DOHH2 (cell line): ENCODE data around the gene ROCK2.

ENCODE experiments used
- H3F3A ChIP-seq: fragments of 200-600 bp; sonication (generic), shearing (Covaris generic); 2 replicates; pipeline ENCODE4 v1.6.0; 2016; ENCODE audit warnings: antibody characterized with exemption, mild to moderate bottlenecking; ENCODE audit not compliant: control insufficient read depth, insufficient read depth
- H3K27ac ChIP-seq: fragments of 200-600 bp; sonication (generic); 2 replicates; pipeline ENCODE4 v1.5.1; 2014; ENCODE audit warnings: low read depth, mild to moderate bottlenecking, low read length, moderate library complexity
- H3K27me3 ChIP-seq: fragments of 200-600 bp; sonication (generic); 2 replicates; pipeline ENCODE4 v1.6.1; 2014; ENCODE audit warnings: mild to moderate bottlenecking, low read length, mixed read lengths; ENCODE audit not compliant: control insufficient read depth
- H3K36me3 ChIP-seq: fragments of 200-600 bp; sonication (generic); 2 replicates; pipeline ENCODE4 v1.6.1; 2014; ENCODE audit warnings: mild to moderate bottlenecking, low read length, moderate library complexity, mixed read lengths; ENCODE audit not compliant: control insufficient read depth
- H3K4me1 ChIP-seq: fragments of 200-600 bp; sonication (generic); 2 replicates; pipeline ENCODE4 v1.6.1; 2014; ENCODE audit warnings: mild to moderate bottlenecking, low read length, mixed read lengths; ENCODE audit not compliant: control insufficient read depth
- H3K4me2 ChIP-seq: fragments of 200-600 bp; sonication (generic); 2 replicates; pipeline ENCODE4 v1.6.0; 2014; ENCODE audit warnings: mild to moderate bottlenecking, low read length, moderate library complexity
- H3K4me3 ChIP-seq: fragments of 200-600 bp; sonication (generic); 2 replicates; pipeline ENCODE4 v1.5.1; 2014; ENCODE audit warnings: mild to moderate bottlenecking, low read length, mixed read lengths
- H3K79me2 ChIP-seq: fragments of 200-600 bp; sonication (generic); 2 replicates; pipeline ENCODE4 v1.6.1; 2014; ENCODE audit warnings: mild to moderate bottlenecking, low read length, mixed read lengths; ENCODE audit not compliant: control insufficient read depth
- H3K9me2 ChIP-seq: fragments of 200-600 bp; sonication (generic); replicated peaks from 2 replicates; pipeline ENCODE4 v1.6.1; 2014; ENCODE audit warnings: mild to moderate bottlenecking, low read length, mixed read lengths; ENCODE audit not compliant: control insufficient read depth
- H3K9me3 ChIP-seq: fragments of 200-600 bp; sonication (generic); 2 replicates; pipeline ENCODE4 v1.6.1; 2014; ENCODE audit warnings: antibody characterized with exemption, low read length, mixed read lengths; ENCODE audit not compliant: control insufficient read depth, insufficient read depth
- H4K20me1 ChIP-seq: fragments of 200-600 bp; sonication (generic); 2 replicates; pipeline ENCODE4 v1.6.0; 2014; ENCODE audit warnings: low read depth, mild to moderate bottlenecking, antibody characterized with exemption, low read length, moderate library complexity; ENCODE audit not compliant: control insufficient read depth, insufficient read depth
- EZH2phosphoT487 ChIP-seq: fragments of 200-600 bp; sonication (generic); IDR thresholded peaks from 2 replicates; pipeline ENCODE4 v1.6.1; 2017; ENCODE audit warnings: borderline replicate concordance, mild to moderate bottlenecking, antibody characterized with exemption, low read length, moderate library complexity, mixed read lengths
- TF ChIP-seq, protein P1 (sequence below): fragments of 200-600 bp; sonication (generic); IDR thresholded peaks from one replicate; pipeline ENCODE4 v1.5.1; 2014; ENCODE audit warnings: antibody characterized with exemption, mild to moderate bottlenecking, low read depth, low read length; ENCODE audit not compliant: poor library complexity, severe bottlenecking

Gene ROCK2

DNA sequence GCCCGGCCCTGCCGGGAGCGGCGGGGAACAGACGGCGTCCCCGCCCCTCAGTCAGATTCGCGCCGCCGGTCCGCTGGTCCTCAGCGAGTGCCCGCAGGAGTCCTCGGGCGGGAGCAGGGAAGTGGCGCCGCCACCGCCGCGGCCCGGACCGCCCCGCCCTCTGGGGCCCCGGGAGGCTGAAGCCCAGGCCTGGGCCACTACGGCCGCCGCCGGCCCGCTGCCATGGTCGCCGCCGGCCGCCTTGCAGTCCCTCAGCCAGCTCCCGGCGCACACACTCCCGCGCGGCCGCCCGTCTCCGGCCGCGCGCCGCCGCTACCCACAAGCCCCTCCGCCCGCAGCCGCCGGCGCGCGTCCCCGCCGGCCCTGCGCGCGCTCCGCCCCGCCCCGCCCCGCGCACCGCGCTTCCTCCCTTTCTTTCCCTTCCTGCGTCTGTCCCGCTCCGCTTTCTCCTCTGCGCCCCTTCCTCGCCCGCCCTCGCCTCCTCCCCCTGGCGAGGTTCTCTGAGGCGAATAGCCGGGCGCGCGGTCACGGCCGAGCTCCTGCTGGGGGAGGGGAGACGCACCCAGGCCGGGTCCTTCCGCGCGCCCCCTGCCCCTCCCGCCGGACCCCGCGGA, at the start of gene ROCK2:
TSS of gene ROCK2 (minus strand) at position 295 of the 614 bp plus-strand sequence. CDS start 500 bp downstream, outside the sequence.
- Histone ChIP-seq H3K9me3 (no peaks in the 10 kb centered on the region), H3K27ac (peak within 1 kb of the TSS; percentile 67), H3K4me3 (peak within 1 kb of the TSS; percentile 99), H3K79me2 (peaks cover 49% of the 10 kb centered on the region), H3F3A (peaks cover 25% of the 10 kb centered on the region), H3K9me2 (no peaks in the 10 kb centered on the region), H3K4me2 (peak within 1 kb of the TSS; percentile 91), H3K4me1 (peaks cover 44% of the 10 kb centered on the region), H3K27me3 (no peaks in the 10 kb centered on the region), H3K36me3 (peaks cover 16% of the 10 kb centered on the region), H4K20me1 (peaks cover 23% of the 10 kb centered on the region)
- TF ChIP-seq EZH2phosphoT487 = no peak
- TF ChIP-seq, protein P1, sequence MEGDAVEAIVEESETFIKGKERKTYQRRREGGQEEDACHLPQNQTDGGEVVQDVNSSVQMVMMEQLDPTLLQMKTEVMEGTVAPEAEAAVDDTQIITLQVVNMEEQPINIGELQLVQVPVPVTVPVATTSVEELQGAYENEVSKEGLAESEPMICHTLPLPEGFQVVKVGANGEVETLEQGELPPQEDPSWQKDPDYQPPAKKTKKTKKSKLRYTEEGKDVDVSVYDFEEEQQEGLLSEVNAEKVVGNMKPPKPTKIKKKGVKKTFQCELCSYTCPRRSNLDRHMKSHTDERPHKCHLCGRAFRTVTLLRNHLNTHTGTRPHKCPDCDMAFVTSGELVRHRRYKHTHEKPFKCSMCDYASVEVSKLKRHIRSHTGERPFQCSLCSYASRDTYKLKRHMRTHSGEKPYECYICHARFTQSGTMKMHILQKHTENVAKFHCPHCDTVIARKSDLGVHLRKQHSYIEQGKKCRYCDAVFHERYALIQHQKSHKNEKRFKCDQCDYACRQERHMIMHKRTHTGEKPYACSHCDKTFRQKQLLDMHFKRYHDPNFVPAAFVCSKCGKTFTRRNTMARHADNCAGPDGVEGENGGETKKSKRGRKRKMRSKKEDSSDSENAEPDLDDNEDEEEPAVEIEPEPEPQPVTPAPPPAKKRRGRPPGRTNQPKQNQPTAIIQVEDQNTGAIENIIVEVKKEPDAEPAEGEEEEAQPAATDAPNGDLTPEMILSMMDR = no peak

DNA sequence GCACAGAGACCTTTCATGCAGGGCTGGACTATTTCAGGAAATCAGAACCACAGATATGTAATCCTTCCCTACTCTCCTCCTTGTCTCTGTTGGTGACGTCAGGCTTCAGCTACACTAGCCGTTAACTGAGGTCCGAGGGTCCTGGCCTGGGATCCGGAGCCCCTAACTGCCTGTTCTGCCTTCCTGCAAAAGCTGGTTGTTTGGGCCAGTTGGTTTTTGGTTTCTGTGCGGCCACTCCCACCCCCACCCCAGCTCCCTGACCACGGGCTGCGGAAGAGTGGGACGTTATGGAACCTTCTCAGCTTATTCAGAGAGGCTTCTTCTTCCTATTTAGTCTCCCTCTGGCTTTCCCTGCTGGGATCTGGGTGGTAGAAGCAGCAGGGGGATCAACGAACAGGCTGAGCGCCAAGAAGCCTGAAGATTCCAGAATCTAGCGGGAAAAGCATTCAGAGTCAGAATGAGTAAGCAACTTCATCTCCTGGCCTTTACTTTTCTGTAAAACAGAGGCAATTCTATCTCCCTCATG, 49.3 kb upstream of the ROCK2 start:
- Histone ChIP-seq H3K4me3 (no peak overlapping the region), H3K27me3 (peaks cover 7% of the 10 kb centered on the region), H3K79me2 (no peaks in the 10 kb centered on the region), H4K20me1 (no peaks in the 10 kb centered on the region), H3K9me3 (no peaks in the 10 kb centered on the region), H3K36me3 (no peaks in the 10 kb centered on the region), H3K9me2 (no peaks in the 10 kb centered on the region), H3K27ac (no peak overlapping the region), H3K4me2 (no peak overlapping the region), H3F3A (no peaks in the 10 kb centered on the region), H3K4me1 (no peaks in the 10 kb centered on the region)
- no peak for TF ChIP-seq EZH2phosphoT487
- TF ChIP-seq, protein P1 = no peak

DNA sequence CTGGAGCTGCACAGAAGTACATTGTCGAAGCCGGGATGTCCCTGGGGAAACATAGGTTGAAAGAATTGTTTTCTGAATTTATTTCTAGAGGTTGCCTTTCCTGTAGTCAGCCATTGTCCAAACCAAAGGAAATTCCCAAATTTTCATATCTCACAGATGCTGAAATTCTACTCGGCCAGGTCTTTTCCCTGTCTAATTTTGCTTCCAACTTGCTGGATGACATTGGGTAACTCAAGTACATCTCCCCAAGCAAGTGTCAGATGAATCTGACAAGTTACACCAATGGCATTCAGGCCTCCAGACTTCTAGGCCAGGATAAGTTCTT, 47.5 kb upstream of the ROCK2 start:
- Histone ChIP-seq H3K27me3 (peaks cover 6% of the 10 kb centered on the region), H3K27ac (no peak overlapping the region), H3K4me3 (no peak overlapping the region), H3K79me2 (no peaks in the 10 kb centered on the region), H3K36me3 (no peaks in the 10 kb centered on the region), H4K20me1 (no peaks in the 10 kb centered on the region), H3K9me2 (no peaks in the 10 kb centered on the region), H3K4me1 (peaks cover 6% of the 10 kb centered on the region; the same call in 1 of the 2 replicates), H3K9me3 (no peaks in the 10 kb centered on the region), H3K4me2 (no peak overlapping the region), H3F3A (no peaks in the 10 kb centered on the region)
- TF ChIP-seq EZH2phosphoT487 = no peak
- TF ChIP-seq, protein P1 = no peak
